Measurements from ENCODE around the gene KANSL1. TPM values are rescaled to one million over a fixed set of nuclear protein-coding genes. Genes with fewer than 3 reads are reported as not detected.

Gene KANSL1
- total RNA-seq, 1 experiment from 2014 or later: 55.5 TPM

DNA sequence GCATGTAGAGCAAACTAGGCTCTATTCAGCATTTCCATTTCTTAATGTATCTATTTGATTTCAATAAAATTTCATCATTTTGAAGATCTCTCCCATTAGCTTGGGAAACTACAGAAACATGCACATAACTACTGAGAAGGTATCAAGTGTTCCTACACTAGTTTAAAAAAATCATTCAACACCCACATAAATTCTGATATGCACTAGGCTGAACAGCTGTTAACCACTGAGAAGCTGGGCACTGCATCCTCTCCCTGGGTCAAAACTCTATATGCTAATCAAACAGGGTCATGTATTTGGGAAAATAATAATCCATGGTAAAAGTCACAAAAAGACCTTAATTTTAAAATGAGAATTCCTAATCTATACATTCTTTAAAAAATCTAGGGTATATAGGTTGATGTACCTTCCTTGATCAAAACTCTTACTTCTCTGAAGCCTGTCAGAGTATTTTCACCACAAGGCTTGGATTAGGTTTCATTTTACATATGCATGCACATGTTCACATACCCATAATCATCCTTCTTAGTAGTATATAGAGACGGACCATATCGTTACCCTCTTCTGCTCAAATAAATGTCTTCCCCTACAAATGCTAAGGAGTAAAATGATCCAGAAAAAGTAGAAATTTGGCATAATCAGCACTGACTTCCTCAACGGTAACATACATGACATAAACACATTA is 57.2 kb downstream of the KANSL1 start:
- in situ Hi-C loops (cut with HindIII; ENCODE audit: low pct_unique_long_range_greater_than_20kb, low sequenced_read_pairs) (no loop called here), intact Hi-C loops (cut with micrococcal nuclease; ENCODE audit: unreplicated experiment) (no loop called here)
- no peak overlapping the region for H3K27ac ChIP-seq (ENCODE audit: low read length)
- BruUV-seq (replicated peaks): no TSS peak
- H3K4me3 ChIP-seq (ENCODE audit: low read depth in 2 of 2, low read length in 2 of 2): no peak overlapping the region
- TF ChIP-seq, protein P1, sequence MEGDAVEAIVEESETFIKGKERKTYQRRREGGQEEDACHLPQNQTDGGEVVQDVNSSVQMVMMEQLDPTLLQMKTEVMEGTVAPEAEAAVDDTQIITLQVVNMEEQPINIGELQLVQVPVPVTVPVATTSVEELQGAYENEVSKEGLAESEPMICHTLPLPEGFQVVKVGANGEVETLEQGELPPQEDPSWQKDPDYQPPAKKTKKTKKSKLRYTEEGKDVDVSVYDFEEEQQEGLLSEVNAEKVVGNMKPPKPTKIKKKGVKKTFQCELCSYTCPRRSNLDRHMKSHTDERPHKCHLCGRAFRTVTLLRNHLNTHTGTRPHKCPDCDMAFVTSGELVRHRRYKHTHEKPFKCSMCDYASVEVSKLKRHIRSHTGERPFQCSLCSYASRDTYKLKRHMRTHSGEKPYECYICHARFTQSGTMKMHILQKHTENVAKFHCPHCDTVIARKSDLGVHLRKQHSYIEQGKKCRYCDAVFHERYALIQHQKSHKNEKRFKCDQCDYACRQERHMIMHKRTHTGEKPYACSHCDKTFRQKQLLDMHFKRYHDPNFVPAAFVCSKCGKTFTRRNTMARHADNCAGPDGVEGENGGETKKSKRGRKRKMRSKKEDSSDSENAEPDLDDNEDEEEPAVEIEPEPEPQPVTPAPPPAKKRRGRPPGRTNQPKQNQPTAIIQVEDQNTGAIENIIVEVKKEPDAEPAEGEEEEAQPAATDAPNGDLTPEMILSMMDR (IDR thresholded peaks at IDR 0.05): no peak
- no peak for TF ChIP-seq SIN3A (IDR thresholded peaks at IDR 0.05; ENCODE audit: borderline replicate concordance, insufficient read depth, low read depth, low read length)
- no peak for TF ChIP-seq POLR2AphosphoS5 (IDR thresholded peaks at IDR 0.05; ENCODE audit: low read depth, low read length)
- TF ChIP-seq, protein P2, sequence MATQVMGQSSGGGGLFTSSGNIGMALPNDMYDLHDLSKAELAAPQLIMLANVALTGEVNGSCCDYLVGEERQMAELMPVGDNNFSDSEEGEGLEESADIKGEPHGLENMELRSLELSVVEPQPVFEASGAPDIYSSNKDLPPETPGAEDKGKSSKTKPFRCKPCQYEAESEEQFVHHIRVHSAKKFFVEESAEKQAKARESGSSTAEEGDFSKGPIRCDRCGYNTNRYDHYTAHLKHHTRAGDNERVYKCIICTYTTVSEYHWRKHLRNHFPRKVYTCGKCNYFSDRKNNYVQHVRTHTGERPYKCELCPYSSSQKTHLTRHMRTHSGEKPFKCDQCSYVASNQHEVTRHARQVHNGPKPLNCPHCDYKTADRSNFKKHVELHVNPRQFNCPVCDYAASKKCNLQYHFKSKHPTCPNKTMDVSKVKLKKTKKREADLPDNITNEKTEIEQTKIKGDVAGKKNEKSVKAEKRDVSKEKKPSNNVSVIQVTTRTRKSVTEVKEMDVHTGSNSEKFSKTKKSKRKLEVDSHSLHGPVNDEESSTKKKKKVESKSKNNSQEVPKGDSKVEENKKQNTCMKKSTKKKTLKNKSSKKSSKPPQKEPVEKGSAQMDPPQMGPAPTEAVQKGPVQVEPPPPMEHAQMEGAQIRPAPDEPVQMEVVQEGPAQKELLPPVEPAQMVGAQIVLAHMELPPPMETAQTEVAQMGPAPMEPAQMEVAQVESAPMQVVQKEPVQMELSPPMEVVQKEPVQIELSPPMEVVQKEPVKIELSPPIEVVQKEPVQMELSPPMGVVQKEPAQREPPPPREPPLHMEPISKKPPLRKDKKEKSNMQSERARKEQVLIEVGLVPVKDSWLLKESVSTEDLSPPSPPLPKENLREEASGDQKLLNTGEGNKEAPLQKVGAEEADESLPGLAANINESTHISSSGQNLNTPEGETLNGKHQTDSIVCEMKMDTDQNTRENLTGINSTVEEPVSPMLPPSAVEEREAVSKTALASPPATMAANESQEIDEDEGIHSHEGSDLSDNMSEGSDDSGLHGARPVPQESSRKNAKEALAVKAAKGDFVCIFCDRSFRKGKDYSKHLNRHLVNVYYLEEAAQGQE (IDR thresholded peaks at IDR 0.05; ENCODE audit: insufficient read depth in 1 of 2, low read depth in 2 of 2, low read length in 1 of 2): no peak
- TF ChIP-seq TCF7L2 (IDR thresholded peaks at IDR 0.05; ENCODE audit: low read depth, low read length): no peak
- CTCF ChIA-PET: no interaction called here
- ATAC-seq (no peak), DNase-seq (ENCODE audit: low read depth, low spot score) (no peak)
- peaks cover 3% of the 10 kb centered on the region; the same call in 1 of the 2 replicates for H3K4me1 ChIP-seq (ENCODE audit: control insufficient read depth, insufficient read depth, low read length)
- POLR2A ChIA-PET: interaction anchor here (0.6 kb wide), 1 partner anchor 15 kb away, joined by 6 read pairs; no protein-coding TSS in a partner anchor
- no peaks in the 10 kb centered on the region for H3K36me3 ChIP-seq (ENCODE audit: control insufficient read depth, insufficient read depth, low read length)
- H3K9me3 ChIP-seq (ENCODE audit: control insufficient read depth, insufficient read depth, low read depth, low read length): no peaks in the 10 kb centered on the region
- H3K27me3 ChIP-seq (ENCODE audit: control insufficient read depth, insufficient read depth, low read length): no peaks in the 10 kb centered on the region

DNA sequence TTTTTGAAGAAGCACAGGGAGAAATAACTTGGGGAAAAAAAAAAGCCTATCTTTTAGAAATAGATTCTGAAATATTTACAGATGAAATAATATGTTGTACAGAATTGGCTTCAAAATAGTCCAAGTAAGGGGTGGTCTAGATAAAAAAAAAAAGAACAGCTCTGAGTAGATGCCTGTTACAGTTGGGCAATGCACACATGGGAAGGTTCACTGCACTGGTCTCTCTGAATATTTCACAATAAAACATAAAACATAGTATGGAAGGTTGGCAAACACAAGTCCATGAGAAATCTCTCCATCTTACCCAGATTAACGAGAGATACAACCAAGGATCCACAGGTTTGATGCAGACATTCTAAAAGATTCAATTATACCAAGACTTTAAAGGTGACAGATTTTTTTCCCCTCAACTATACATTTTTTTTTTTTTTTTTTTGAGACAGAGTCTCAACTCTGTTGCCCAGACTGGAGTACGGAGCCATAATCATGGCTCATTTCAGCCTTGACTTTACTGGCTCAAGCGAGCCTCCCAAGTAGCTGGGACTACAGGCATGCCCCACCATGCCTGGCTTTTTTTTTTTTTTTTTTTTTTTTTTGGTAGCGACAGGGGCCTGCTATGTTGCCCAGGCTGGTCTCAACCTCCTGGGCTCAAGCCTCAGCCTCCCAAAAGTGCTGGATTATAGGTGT is 58.0 kb downstream of the KANSL1 start:
- no TSS peak for BruUV-seq (replicated peaks)
- intact Hi-C loops (cut with micrococcal nuclease; ENCODE audit: unreplicated experiment) (no loop called here), in situ Hi-C loops (cut with HindIII; ENCODE audit: low pct_unique_long_range_greater_than_20kb, low sequenced_read_pairs) (no loop called here)
- no peaks in the 10 kb centered on the region for H3K9me3 ChIP-seq (ENCODE audit: control insufficient read depth, insufficient read depth, low read depth, low read length)
- ChIA-PET CTCF (no interaction called here), POLR2A (no interaction called here)
- no peak overlapping the region for H3K4me3 ChIP-seq (ENCODE audit: low read depth in 2 of 2, low read length in 2 of 2)
- no peaks in the 10 kb centered on the region for H3K36me3 ChIP-seq (ENCODE audit: control insufficient read depth, insufficient read depth, low read length)
- ATAC-seq (no peak), DNase-seq (ENCODE audit: low read depth, low spot score) (no peak)
- no peak overlapping the region for H3K27ac ChIP-seq (ENCODE audit: low read length)
- H3K27me3 ChIP-seq (ENCODE audit: control insufficient read depth, insufficient read depth, low read length): no peaks in the 10 kb centered on the region
- H3K4me1 ChIP-seq (ENCODE audit: control insufficient read depth, insufficient read depth, low read length): peaks cover 8% of the 10 kb centered on the region; the same call in 1 of the 2 replicates
- TF ChIP-seq TCF7L2 (IDR thresholded peaks at IDR 0.05; ENCODE audit: low read depth, low read length) (no peak), SIN3A (IDR thresholded peaks at IDR 0.05; ENCODE audit: borderline replicate concordance, insufficient read depth, low read depth, low read length) (no peak), POLR2AphosphoS5 (IDR thresholded peaks at IDR 0.05; ENCODE audit: low read depth, low read length) (no peak)
- TF ChIP-seq, protein P1 (IDR thresholded peaks at IDR 0.05): no peak
- TF ChIP-seq, protein P2 (IDR thresholded peaks at IDR 0.05; ENCODE audit: insufficient read depth in 1 of 2, low read depth in 2 of 2, low read length in 1 of 2): no peak
